ENCODE results near the gene CISH. TPM values are rescaled to one million over a fixed set of nuclear protein-coding genes. Genes with fewer than 3 reads are reported as not detected.

The CISH gene
- total and polyA plus RNA-seq, 9 of the 15 experiments (the other 6 are each of a cell fraction or from before 2014, with no cell fraction given), result 1.7 to 47.7 (median 18.3) TPM

- in situ Hi-C loops (cut with MboI), result loop anchor here (5.0 kb wide), 1 partner anchor 86 kb away; no protein-coding TSS in a partner anchor
- TF ChIP-seq POLR3A (IDR thresholded peaks at IDR 0.05; ENCODE audit: borderline replicate concordance, extremely low read depth, insufficient read depth, insufficient read length), result no peak
- no peak for TF ChIP-seq ZNF184 (CRISPR knock-in tag; IDR thresholded peaks at IDR 0.05)
- no peak for TF ChIP-seq ZBTB40 (IDR thresholded peaks at IDR 0.05)
- no peak for TF ChIP-seq ZBTB40 (CRISPR knock-in tag; IDR thresholded peaks at IDR 0.05)
- no peak for TF ChIP-seq ETS2 (tag; IDR thresholded peaks at IDR 0.05; ENCODE audit: borderline replicate concordance, poor library complexity, severe bottlenecking)
- no peak for TF ChIP-seq ESRRB (CRISPR knock-in tag; IDR thresholded peaks at IDR 0.05; ENCODE audit: borderline replicate concordance)
- TF ChIP-seq LARP7 (IDR thresholded peaks at IDR 0.05), result no peak
- no peak for TF ChIP-seq DEAF1 (CRISPR knock-in tag; IDR thresholded peaks at IDR 0.05)
- TF ChIP-seq ZFP36 (IDR thresholded peaks at IDR 0.05; ENCODE audit: low read depth, low read length, partially characterized antibody), result no peak
- no peak for TF ChIP-seq SAFB (IDR thresholded peaks at IDR 0.05; ENCODE audit: borderline replicate concordance, low read depth, low read length)
- TF ChIP-seq RAD21 (CRISPR knock-in tag; conservative IDR thresholded peaks at IDR 0.05 in 1 of 2, IDR thresholded peaks at IDR 0.05 in 1 of 2), result no peak
- no peak for TF ChIP-seq HMG20A (CRISPR knock-in tag; conservative IDR thresholded peaks at IDR 0.05)
- no peak for TF ChIP-seq FOXA1 (IDR thresholded peaks at IDR 0.05; ENCODE audit: borderline replicate concordance)
Measured at GRCh38 chr3:50657816-50658215, 46.2 kb upstream of the CISH start.

More at GRCh38 chr3:50657816-50658215, 46.2 kb upstream of the CISH start:
- no peak overlapping the region for H3K4me2 ChIP-seq (ENCODE audit: insufficient read depth, low read length)
- 0% methylated on average over 1 of the region's 3 CpGs for WGBS (ENCODE audit: insufficient coverage, low coverage, missing lambda C conversion rate)
- DNase-seq (ENCODE audit: extremely low read depth in 1 of 4, low spot score in 3 of 4), result no peak
- ATAC-seq, result no peak
- no peaks in the 10 kb centered on the region; the same call in none of the 2 replicates for H4K20me1 ChIP-seq (replicated peaks; ENCODE audit: control insufficient read depth, insufficient read depth, low read length)
- H3K79me2 ChIP-seq (ENCODE audit: control insufficient read depth, insufficient read depth, low read length), result no peaks in the 10 kb centered on the region
- no peaks in the 10 kb centered on the region for H3K4me1 ChIP-seq (replicated peaks in 1 of 2; ENCODE audit: control insufficient read depth in 2 of 2, insufficient read depth in 2 of 2, low read length in 2 of 2)
- intact Hi-C loops (cut with micrococcal nuclease), result no loop called here
- FAIRE-seq, result no peak
- H3K4me3 ChIP-seq, result no peak overlapping the region
- no peaks in the 10 kb centered on the region for H3K9me1 ChIP-seq (ENCODE audit: control insufficient read depth, insufficient read depth, low read length)
- H2AFZ ChIP-seq (ENCODE audit: low read depth, low read length), result no peak overlapping the region
- H3K27me3 ChIP-seq (ENCODE audit: control insufficient read depth in 2 of 2, insufficient read depth in 2 of 2, low read length in 2 of 2), result peaks cover 0 to 23% of the 10 kb centered on the region in 2 experiments; a peak in 2 of 5 replicates
- H3K9me3 ChIP-seq (replicated peaks; ENCODE audit: control insufficient read depth, insufficient read depth, low read depth, low read length), result no peaks in the 10 kb centered on the region
- H3K36me3 ChIP-seq (ENCODE audit: control insufficient read depth, insufficient read depth, low read length), result no peaks in the 10 kb centered on the region
- ChIA-PET CTCF (ENCODE audit: low intra/inter-chr PET ratio) (no interaction called here), POLR2A (interaction anchor here (0.6 to 1.0 kb wide), 4 partner anchors 9 to 267 kb away, joined by 3 to 4 read pairs (median 3); no protein-coding TSS in a partner anchor)
- no peak overlapping the region for H3K27ac ChIP-seq (ENCODE audit: extremely low read depth, low read depth, low read length)
- H3K9ac ChIP-seq (ENCODE audit: insufficient read depth in 1 of 2, low read depth in 2 of 2, low read length in 2 of 2), result no peak overlapping the region
- BruUV-seq (replicated peaks), result no TSS peak

Data from K562 (cell line).